Measurements from ENCODE around the gene ZNF76. TPM values are rescaled to one million over a fixed set of nuclear protein-coding genes. Genes with fewer than 3 reads are reported as not detected.

The ZNF76 gene
- total and polyA plus RNA-seq, 2 donors (not counting 3 experiments of a cell fraction or from before 2014, with no cell fraction given) = 27.9 to 34.6 TPM

DNA sequence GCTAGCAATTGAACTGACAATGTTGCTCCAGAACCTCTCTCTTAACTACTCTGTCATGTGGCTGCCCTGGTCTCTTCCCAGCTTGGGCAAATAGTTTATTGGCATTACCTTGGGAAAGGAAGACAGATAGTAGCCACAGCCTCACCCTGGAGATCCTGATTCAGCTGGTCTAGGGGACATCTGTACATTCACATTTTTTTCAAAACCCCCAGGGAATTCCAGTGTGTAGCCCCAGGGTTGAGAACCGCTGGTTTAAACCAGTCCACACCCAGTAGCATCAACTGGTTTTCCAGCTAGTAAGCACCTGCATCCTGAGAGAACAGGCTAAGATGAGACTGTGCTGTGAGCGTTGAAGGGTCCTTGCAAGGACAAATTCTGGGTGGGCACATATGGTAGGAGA lies 36.1 kb upstream of the ZNF76 start:
- TF ChIP-seq GATA2 (IDR thresholded peaks at IDR 0.05; ENCODE audit: insufficient read depth, insufficient read length, low read depth, low read length) (no peak), JUN (IDR thresholded peaks at IDR 0.05; ENCODE audit: borderline replicate concordance, insufficient read depth, insufficient read length, low read depth) (no peak)
- Histone ChIP-seq H3K9me1 (replicated peaks; ENCODE audit: control insufficient read depth, extremely low read depth, insufficient read depth, low read length) (no peaks in the 10 kb centered on the region), H3K9me3 (replicated peaks; ENCODE audit: control insufficient read depth, insufficient read depth, low read length) (no peaks in the 10 kb centered on the region), H2AFZ (ENCODE audit: low read depth, low read length) (no peak overlapping the region), H3K36me3 (ENCODE audit: control insufficient read depth in 2 of 2, extremely low read depth in 1 of 2, insufficient read depth in 2 of 2, low read length in 2 of 2) (no peaks in the 10 kb centered on the region), H3K79me2 (ENCODE audit: control insufficient read depth, insufficient read depth, low read length) (no peaks in the 10 kb centered on the region), H3K4me2 (ENCODE audit: insufficient read depth, low read length) (no peak overlapping the region), H3K4me3 (replicated peaks in 1 of 3; ENCODE audit: insufficient read depth in 1 of 3, low read depth in 1 of 3, low read length in 3 of 3) (no peak overlapping the region), H3K27ac (ENCODE audit: insufficient read depth, low read depth, low read length) (no peak overlapping the region), H4K20me1 (replicated peaks; ENCODE audit: control insufficient read depth, extremely low read depth, insufficient read depth, low read length) (no peaks in the 10 kb centered on the region), H3K4me1 (ENCODE audit: control insufficient read depth, extremely low read depth, insufficient read depth, low read length) (peaks cover under 1% of the 10 kb centered on the region), H3K27me3 (ENCODE audit: control insufficient read depth in 2 of 2, insufficient read depth in 2 of 2, low read length in 2 of 2) (no peaks in the 10 kb centered on the region), H3K9ac (replicated peaks; ENCODE audit: extremely low read depth, insufficient read depth, low read length) (no peak overlapping the region)
- DNase-seq (ENCODE audit: low read depth, low spot score) (no peak), FAIRE-seq (no peak)
- intact Hi-C loops (cut with micrococcal nuclease) = no loop called here
- dilution Hi-C loops (cut with MboI; ENCODE audit: extremely low pct_ligation_motif_present, low sequenced_read_pairs) = no loop called here
- no TSS peak for BruUV-seq (replicated peaks)
- ChIA-PET CTCF (interaction anchor here (1.1 to 1.2 kb wide), 3 partner anchors 17 to 23 kb away, joined by 3 to 6 read pairs (median 3); no protein-coding TSS in a partner anchor), POLR2A (no interaction called here)

- Histone ChIP-seq H3K4me1 (ENCODE audit: control insufficient read depth, extremely low read depth, insufficient read depth, low read length) (no peaks in the 10 kb centered on the region), H3K36me3 (ENCODE audit: control insufficient read depth in 2 of 2, extremely low read depth in 1 of 2, insufficient read depth in 2 of 2, low read length in 2 of 2) (no peaks in the 10 kb centered on the region), H3K4me3 (replicated peaks in 1 of 3; ENCODE audit: insufficient read depth in 1 of 3, low read depth in 1 of 3, low read length in 3 of 3) (no peak overlapping the region), H2AFZ (ENCODE audit: low read depth, low read length) (no peak overlapping the region), H4K20me1 (replicated peaks; ENCODE audit: control insufficient read depth, extremely low read depth, insufficient read depth, low read length) (no peaks in the 10 kb centered on the region), H3K9me1 (replicated peaks; ENCODE audit: control insufficient read depth, extremely low read depth, insufficient read depth, low read length) (no peaks in the 10 kb centered on the region), H3K9ac (replicated peaks; ENCODE audit: extremely low read depth, insufficient read depth, low read length) (no peak overlapping the region), H3K79me2 (ENCODE audit: control insufficient read depth, insufficient read depth, low read length) (no peaks in the 10 kb centered on the region), H3K4me2 (ENCODE audit: insufficient read depth, low read length) (no peak overlapping the region), H3K9me3 (replicated peaks; ENCODE audit: control insufficient read depth, insufficient read depth, low read length) (no peaks in the 10 kb centered on the region), H3K27ac (ENCODE audit: insufficient read depth, low read depth, low read length) (no peak overlapping the region), H3K27me3 (ENCODE audit: control insufficient read depth in 2 of 2, insufficient read depth in 2 of 2, low read length in 2 of 2) (no peaks in the 10 kb centered on the region)
- no peak for DNase-seq (ENCODE audit: low read depth, low spot score)
- ChIA-PET POLR2A (no interaction called here), CTCF (interaction anchor here (1.1 to 1.9 kb wide), 2 partner anchors 14 to 16 kb away, joined by 4 to 9 read pairs; no protein-coding TSS in a partner anchor)
- no peak for TF ChIP-seq CTCF (IDR thresholded peaks at IDR 0.05; ENCODE audit: extremely low read depth in 1 of 2, insufficient read depth in 1 of 2, low read depth in 1 of 2, low read length in 2 of 2)
- TF ChIP-seq POLR2AphosphoS5 (IDR thresholded peaks at IDR 0.05; ENCODE audit: insufficient read depth, low read depth, low read length) = no peak
- TF ChIP-seq JUN (IDR thresholded peaks at IDR 0.05; ENCODE audit: borderline replicate concordance, insufficient read depth, insufficient read length, low read depth) = no peak
- no peak for TF ChIP-seq POLR2A (IDR thresholded peaks at IDR 0.05; ENCODE audit: low read depth, low read length)
- TF ChIP-seq GATA2 (IDR thresholded peaks at IDR 0.05; ENCODE audit: insufficient read depth, insufficient read length, low read depth, low read length) = no peak
- TF ChIP-seq, protein P1, sequence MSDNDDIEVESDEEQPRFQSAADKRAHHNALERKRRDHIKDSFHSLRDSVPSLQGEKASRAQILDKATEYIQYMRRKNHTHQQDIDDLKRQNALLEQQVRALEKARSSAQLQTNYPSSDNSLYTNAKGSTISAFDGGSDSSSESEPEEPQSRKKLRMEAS (IDR thresholded peaks at IDR 0.05; ENCODE audit: insufficient read depth, insufficient read length) = no peak
- no peak for TF ChIP-seq EZH2 (IDR thresholded peaks at IDR 0.05; ENCODE audit: borderline replicate concordance, low read depth, low read length, severe bottlenecking)
- no peak for TF ChIP-seq MYC (IDR thresholded peaks at IDR 0.05; ENCODE audit: low read depth, low read length)
- TF ChIP-seq FOS (IDR thresholded peaks at IDR 0.05; ENCODE audit: borderline replicate concordance, insufficient read depth, low read length) = no peak
- FAIRE-seq = no peak
- dilution Hi-C loops (cut with MboI; ENCODE audit: extremely low pct_ligation_motif_present, low sequenced_read_pairs) = no loop called here
- no TSS peak for BruUV-seq (replicated peaks)
- intact Hi-C loops (cut with micrococcal nuclease) = no loop called here
These were observed 34.8 kb upstream of the ZNF76 start for GRCh38 chr6:35224720-35225119.
